Measurements from ENCODE around the gene ZNG1A. TPM values are rescaled to one million over a fixed set of nuclear protein-coding genes. Genes with fewer than 3 reads are reported as not detected.
A peak's percentile ranks its signal among the peaks of the same experiment; 100 is the strongest.
"Not testable (repeated sequence)": the region's sequence is repeated elsewhere in the genome, so short reads cannot be mapped to it uniquely, and the experiment has no call there.

The ZNG1A gene
- 10 to 100 TPM; 32.8 to 33.5 TPM for total RNA-seq

- DNase-seq, result peak; percentile 87
- peak within 1 kb of the TSS; percentile 79 for H3K4me3 Mint-ChIP-seq
- H3K27me3 Mint-ChIP-seq (ENCODE audit: low read depth); H3K36me3 Mint-ChIP-seq (ENCODE audit: low read depth); POLR2A ChIA-PET; H3K9me3 Mint-ChIP-seq (ENCODE audit: insufficient read depth); ATAC-seq; CTCF ChIA-PET: not testable (repeated sequence)
- peaks cover 14% of the 10 kb centered on the region for H3K4me1 Mint-ChIP-seq (ENCODE audit: low read depth)
- H3K27ac Mint-ChIP-seq, result peak within 1 kb of the TSS; percentile 77
These were observed at the start of gene ZNG1A for GRCh38 chr9:178970-179383. Gene ZNG1A, minus strand, starts transcription at chr9:179056. Its CDS starts 87 bp downstream, at chr9:178969.

GRCh38 chr9:227860-228259, 49.0 kb upstream of the ZNG1A start:
- Mint-ChIP-seq H3K36me3 (ENCODE audit: low read depth) (peaks cover 61% of the 10 kb centered on the region), H3K27me3 (ENCODE audit: low read depth) (no peaks in the 10 kb centered on the region), H3K4me1 (ENCODE audit: low read depth) (peaks cover 37% of the 10 kb centered on the region), H3K27ac (no peak overlapping the region), H3K4me3 (no peak overlapping the region), H3K9me3 (ENCODE audit: insufficient read depth) (peaks cover 16% of the 10 kb centered on the region)
- ChIA-PET POLR2A (interaction anchor here (2.4 kb wide), 1 partner anchor 45 kb away, joined by 9 read pairs; no protein-coding TSS in a partner anchor), CTCF (interaction anchor here (1.0 kb wide), 1 partner anchor 13 kb away, joined by 4 read pairs; the partner anchor contains the start of gene DOCK8)
- ATAC-seq (no peak), DNase-seq (no peak)

- DNase-seq (no peak), ATAC-seq (peak; percentile 45)
- H3K4me3 Mint-ChIP-seq, result no peak overlapping the region
- H3K27me3 Mint-ChIP-seq (ENCODE audit: low read depth), result no peaks in the 10 kb centered on the region
- H3K4me1 Mint-ChIP-seq (ENCODE audit: low read depth), result peaks cover 47% of the 10 kb centered on the region
- ChIA-PET CTCF (interaction anchor here (0.6 to 4.1 kb wide), 4 partner anchors 9 to 48 kb away, joined by 3 to 13 read pairs (median 6); no protein-coding TSS in a partner anchor), POLR2A (interaction anchor here (2.3 to 5.1 kb wide), 3 partner anchors 10 to 47 kb away, joined by 8 to 35 read pairs (median 16); partner anchors contain the start of gene DOCK8)
- H3K36me3 Mint-ChIP-seq (ENCODE audit: low read depth), result peaks cover 49% of the 10 kb centered on the region
- H3K27ac Mint-ChIP-seq, result no peak overlapping the region
- peaks cover 16% of the 10 kb centered on the region for H3K9me3 Mint-ChIP-seq (ENCODE audit: insufficient read depth)
These were observed 46.0 kb upstream of the ZNG1A start for GRCh38 chr9:224582-225520.

- H3K4me1 Mint-ChIP-seq (ENCODE audit: low read depth), result peaks cover 48% of the 10 kb centered on the region
- ATAC-seq (no peak), DNase-seq (no peak)
- H3K36me3 Mint-ChIP-seq (ENCODE audit: low read depth), result peaks cover 47% of the 10 kb centered on the region
- no peak overlapping the region for H3K27ac Mint-ChIP-seq
- ChIA-PET POLR2A (interaction anchor here (0.7 to 5.1 kb wide), 4 partner anchors 9 to 48 kb away, joined by 3 to 35 read pairs (median 12); partner anchors contain the start of gene DOCK8), CTCF (interaction anchor here (0.6 to 4.1 kb wide), 3 partner anchors 8 to 49 kb away, joined by 3 to 13 read pairs (median 8); no protein-coding TSS in a partner anchor)
- H3K27me3 Mint-ChIP-seq (ENCODE audit: low read depth), result no peaks in the 10 kb centered on the region
- peaks cover 9% of the 10 kb centered on the region for H3K9me3 Mint-ChIP-seq (ENCODE audit: insufficient read depth)
- H3K4me3 Mint-ChIP-seq, result no peak overlapping the region
These were observed 45.2 kb upstream of the ZNG1A start for GRCh38 chr9:224026-224425.

- ChIA-PET CTCF (interaction anchor here (1.3 to 4.1 kb wide), 2 partner anchors 14 to 49 kb away, joined by 4 to 13 read pairs; no protein-coding TSS in a partner anchor), POLR2A (interaction anchor here (0.7 to 5.1 kb wide), 4 partner anchors 8 to 49 kb away, joined by 3 to 35 read pairs (median 12); partner anchors contain the start of gene DOCK8)
These were observed 44.3 kb upstream of the ZNG1A start for GRCh38 chr9:223152-223551.

GRCh38 chr9:221989-222776, 43.3 kb upstream of the ZNG1A start:
- H3K4me1 Mint-ChIP-seq (ENCODE audit: low read depth), result peaks cover 49% of the 10 kb centered on the region
- H3K27me3 Mint-ChIP-seq (ENCODE audit: low read depth), result no peaks in the 10 kb centered on the region
- POLR2A ChIA-PET, result interaction anchor here (0.6 to 5.1 kb wide), 4 partner anchors 15 to 50 kb away, joined by 3 to 35 read pairs (median 6); no protein-coding TSS in a partner anchor
- ATAC-seq (peak; percentile 58), DNase-seq (peak; percentile 47)
- CTCF ChIA-PET, result interaction anchor here (1.0 to 4.1 kb wide), 4 partner anchors 15 to 59 kb away, joined by 3 to 13 read pairs (median 4); no protein-coding TSS in a partner anchor
- peaks cover under 1% of the 10 kb centered on the region for H3K9me3 Mint-ChIP-seq (ENCODE audit: insufficient read depth)
- H3K36me3 Mint-ChIP-seq (ENCODE audit: low read depth), result peaks cover 42% of the 10 kb centered on the region
- peak overlapping the region; percentile 86 for H3K27ac Mint-ChIP-seq
- no peak overlapping the region for H3K4me3 Mint-ChIP-seq

More at GRCh38 chr9:223152-223551, 44.3 kb upstream of the ZNG1A start:
- peaks cover 51% of the 10 kb centered on the region for H3K4me1 Mint-ChIP-seq (ENCODE audit: low read depth)
- peak overlapping the region; percentile 86 for H3K27ac Mint-ChIP-seq
- no peak overlapping the region for H3K4me3 Mint-ChIP-seq
- no peak for DNase-seq
- no peak for ATAC-seq
- peaks cover 46% of the 10 kb centered on the region for H3K36me3 Mint-ChIP-seq (ENCODE audit: low read depth)
- no peaks in the 10 kb centered on the region for H3K27me3 Mint-ChIP-seq (ENCODE audit: low read depth)
- peaks cover 8% of the 10 kb centered on the region for H3K9me3 Mint-ChIP-seq (ENCODE audit: insufficient read depth)

GRCh38 chr9:219670-220365, 41.0 kb upstream of the ZNG1A start:
- no peaks in the 10 kb centered on the region for H3K9me3 Mint-ChIP-seq (ENCODE audit: insufficient read depth)
- H3K36me3 Mint-ChIP-seq (ENCODE audit: low read depth), result peaks cover 57% of the 10 kb centered on the region
- no peak overlapping the region for H3K4me3 Mint-ChIP-seq
- H3K27ac Mint-ChIP-seq, result peak overlapping the region; percentile 75
- ATAC-seq, result no peak
- ChIA-PET POLR2A (interaction anchor here (1.4 kb wide), 1 partner anchor 53 kb away, joined by 12 read pairs; no protein-coding TSS in a partner anchor), CTCF (interaction anchor here (0.7 to 1.2 kb wide), 2 partner anchors 9 to 23 kb away, joined by 3 to 4 read pairs; no protein-coding TSS in a partner anchor)
- no peaks in the 10 kb centered on the region for H3K27me3 Mint-ChIP-seq (ENCODE audit: low read depth)
- H3K4me1 Mint-ChIP-seq (ENCODE audit: low read depth), result peaks cover 58% of the 10 kb centered on the region
- no peak for DNase-seq

- Mint-ChIP-seq H3K4me1 (ENCODE audit: low read depth) (peaks cover 62% of the 10 kb centered on the region), H3K36me3 (ENCODE audit: low read depth) (peaks cover 52% of the 10 kb centered on the region)
- H3K9me3 Mint-ChIP-seq (ENCODE audit: insufficient read depth); H3K27ac Mint-ChIP-seq; H3K27me3 Mint-ChIP-seq (ENCODE audit: low read depth); ATAC-seq; H3K4me3 Mint-ChIP-seq; DNase-seq: not testable (repeated sequence)
- ChIA-PET POLR2A (interaction anchor here (1.4 kb wide), 1 partner anchor 54 kb away, joined by 12 read pairs; no protein-coding TSS in a partner anchor), CTCF (interaction anchor here (0.7 to 1.2 kb wide), 2 partner anchors 10 to 24 kb away, joined by 3 to 4 read pairs; no protein-coding TSS in a partner anchor)
These were observed 40.2 kb upstream of the ZNG1A start for GRCh38 chr9:219036-219435.

- H3K9me3 Mint-ChIP-seq (ENCODE audit: insufficient read depth), result no peaks in the 10 kb centered on the region
- no peaks in the 10 kb centered on the region for H3K27me3 Mint-ChIP-seq (ENCODE audit: low read depth)
- ATAC-seq (no peak), DNase-seq (no peak)
- no peak overlapping the region for H3K27ac Mint-ChIP-seq
- H3K36me3 Mint-ChIP-seq (ENCODE audit: low read depth), result peaks cover 45% of the 10 kb centered on the region
- POLR2A ChIA-PET, result interaction anchor here (4.4 to 5.8 kb wide), 2 partner anchors 57 to 64 kb away, joined by 27 to 122 read pairs; no protein-coding TSS in a partner anchor
- H3K4me3 Mint-ChIP-seq, result peak overlapping the region; percentile 88
- CTCF ChIA-PET, result no interaction called here
- H3K4me1 Mint-ChIP-seq (ENCODE audit: low read depth), result peaks cover 58% of the 10 kb centered on the region
These were observed 39.1 kb upstream of the ZNG1A start for GRCh38 chr9:217950-218349.

- DNase-seq (no peak), ATAC-seq (no peak)
- ChIA-PET CTCF (interaction anchor here (0.7 to 3.1 kb wide), 4 partner anchors 56 to 68 kb away, joined by 3 to 18 read pairs (median 7); no protein-coding TSS in a partner anchor), POLR2A (interaction anchor here (1.4 to 5.8 kb wide), 3 partner anchors 21 to 65 kb away, joined by 4 to 122 read pairs (median 27); no protein-coding TSS in a partner anchor)
- peaks cover 44% of the 10 kb centered on the region for H3K36me3 Mint-ChIP-seq (ENCODE audit: low read depth)
- peaks cover 47% of the 10 kb centered on the region for H3K4me1 Mint-ChIP-seq (ENCODE audit: low read depth)
- peak overlapping the region; percentile 33 for H3K27ac Mint-ChIP-seq
- no peaks in the 10 kb centered on the region for H3K9me3 Mint-ChIP-seq (ENCODE audit: insufficient read depth)
- no peaks in the 10 kb centered on the region for H3K27me3 Mint-ChIP-seq (ENCODE audit: low read depth)
- H3K4me3 Mint-ChIP-seq, result peak overlapping the region; percentile 88
These were observed 38.0 kb upstream of the ZNG1A start for GRCh38 chr9:216866-217265.

Data from activated CD8-positive, alpha-beta T cell treated with anti-CD3 and anti-CD28 coated beads, Interleukin-2, amount 10 ng/mL, durations not matched to agents 7 days and 5 days (primary cell).